ENCODE data around the gene HOXB5. TPM values are rescaled to one million over a fixed set of nuclear protein-coding genes. Genes with fewer than 3 reads are reported as not detected.

Gene HOXB5
- total RNA-seq, 6 experiments from 2014 or later = not detected

GRCh38 chr17:48597778-48598631 is 4.4 kb upstream of the HOXB5 start:
- no peak for TF ChIP-seq CTCF (IDR thresholded peaks at IDR 0.05)
- DNase-seq = no peak
- H3K4me1 Mint-ChIP-seq (ENCODE audit: low read depth) = peaks cover 29% of the 10 kb centered on the region
- H3K27ac Mint-ChIP-seq = no peak overlapping the region
- peak overlapping the region; percentile 68; the same call in 1 of the 2 replicates for H3K4me3 Mint-ChIP-seq
- peaks cover 93% of the 10 kb centered on the region for H3K27me3 Mint-ChIP-seq (ENCODE audit: insufficient read depth)
- H3K36me3 Mint-ChIP-seq (ENCODE audit: low read depth) = no peaks in the 10 kb centered on the region
- H3K9me3 Mint-ChIP-seq = no peaks in the 10 kb centered on the region

DNA sequence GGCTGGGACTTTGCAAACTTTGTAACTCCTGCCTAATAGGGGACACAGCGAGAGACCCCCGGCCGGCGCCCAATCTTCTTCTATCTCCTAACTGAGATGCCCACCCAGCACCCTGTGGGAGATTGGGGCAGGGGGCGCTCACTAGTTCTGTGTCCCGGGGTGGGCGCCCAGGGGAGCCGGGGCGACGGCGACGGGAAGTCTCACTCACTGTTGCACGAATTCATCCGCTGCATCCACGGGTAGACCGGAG is 3.9 kb upstream of the HOXB5 start:
- no peaks in the 10 kb centered on the region for H3K9me3 Mint-ChIP-seq
- no peak overlapping the region for H3K27ac Mint-ChIP-seq
- peaks cover 29% of the 10 kb centered on the region for H3K4me1 Mint-ChIP-seq (ENCODE audit: low read depth)
- no peak for DNase-seq
- peaks cover 92% of the 10 kb centered on the region for H3K27me3 Mint-ChIP-seq (ENCODE audit: insufficient read depth)
- no peaks in the 10 kb centered on the region for H3K36me3 Mint-ChIP-seq (ENCODE audit: low read depth)
- H3K4me3 Mint-ChIP-seq = peak overlapping the region; percentile 68; the same call in 1 of the 2 replicates
- no peak for TF ChIP-seq CTCF (IDR thresholded peaks at IDR 0.05)

GRCh38 chr17:48596735-48597527 is 3.4 kb upstream of the HOXB5 start:
- H3K4me1 Mint-ChIP-seq (ENCODE audit: low read depth) = peaks cover 29% of the 10 kb centered on the region

GRCh38 chr17:48596000-48596734 is 2.6 kb upstream of the HOXB5 start:
- Mint-ChIP-seq H3K4me3 (peak overlapping the region; percentile 25; the same call in 1 of the 2 replicates), H3K4me1 (ENCODE audit: low read depth) (peaks cover 29% of the 10 kb centered on the region), H3K27ac (no peak overlapping the region), H3K9me3 (no peaks in the 10 kb centered on the region), H3K27me3 (ENCODE audit: insufficient read depth) (peaks cover 90% of the 10 kb centered on the region), H3K36me3 (ENCODE audit: low read depth) (no peaks in the 10 kb centered on the region)
- no peak for DNase-seq
- no peak for TF ChIP-seq CTCF (IDR thresholded peaks at IDR 0.05)

More at GRCh38 chr17:48596735-48597527, 3.4 kb upstream of the HOXB5 start:
- peaks cover 90% of the 10 kb centered on the region for H3K27me3 Mint-ChIP-seq (ENCODE audit: insufficient read depth)
- H3K4me3 Mint-ChIP-seq = no peak overlapping the region; the same call in 1 of the 2 replicates
- no peaks in the 10 kb centered on the region for H3K9me3 Mint-ChIP-seq
- no peak for TF ChIP-seq CTCF (IDR thresholded peaks at IDR 0.05)
- no peak overlapping the region for H3K27ac Mint-ChIP-seq
- H3K36me3 Mint-ChIP-seq (ENCODE audit: low read depth) = no peaks in the 10 kb centered on the region
- no peak for DNase-seq

DNA sequence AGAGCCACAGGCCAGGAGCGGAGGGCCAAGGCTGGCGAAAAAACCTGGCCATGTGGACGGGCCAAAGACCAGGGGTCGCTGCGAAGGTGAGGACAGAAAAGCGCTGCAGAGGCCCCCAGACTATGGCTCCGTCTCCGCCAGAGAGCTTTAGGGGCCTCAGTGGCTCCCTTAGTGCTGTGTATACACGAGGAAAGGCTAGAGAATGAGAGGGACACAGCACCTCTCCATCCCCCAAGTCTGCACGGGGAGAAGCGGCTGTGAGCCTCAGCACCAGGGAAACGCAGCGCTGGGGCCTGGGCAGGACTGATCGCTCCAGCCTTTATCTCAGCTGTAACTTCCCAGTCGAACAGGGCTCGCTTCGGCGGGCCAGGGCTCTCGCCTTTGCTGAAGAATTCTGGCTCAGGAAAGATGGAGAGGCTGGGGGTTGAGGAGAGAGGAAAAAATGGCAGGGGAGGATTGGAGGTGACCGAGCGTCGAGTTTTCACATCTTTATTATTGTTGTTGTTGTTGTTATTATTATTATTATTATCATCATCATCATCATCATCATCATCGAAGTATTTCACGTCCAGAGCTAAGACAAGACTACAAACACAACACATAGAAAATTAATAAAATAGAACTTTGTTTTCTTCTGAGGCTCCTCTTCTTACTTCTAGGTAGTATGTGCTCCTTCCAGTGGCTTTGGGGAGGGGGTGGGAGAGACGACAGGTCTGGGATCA is 1.9 kb upstream of the HOXB5 start:
- TF ChIP-seq CTCF (IDR thresholded peaks at IDR 0.05) = no peak
- H3K4me3 Mint-ChIP-seq = no peak overlapping the region
- no peaks in the 10 kb centered on the region for H3K9me3 Mint-ChIP-seq
- H3K27ac Mint-ChIP-seq = no peak overlapping the region
- DNase-seq = no peak
- H3K27me3 Mint-ChIP-seq (ENCODE audit: insufficient read depth) = peaks cover 91% of the 10 kb centered on the region
- peaks cover 29% of the 10 kb centered on the region for H3K4me1 Mint-ChIP-seq (ENCODE audit: low read depth)
- no peaks in the 10 kb centered on the region; the same call in 1 of the 2 replicates for H3K36me3 Mint-ChIP-seq (ENCODE audit: low read depth)
